Measurements from ENCODE around the gene ST6GALNAC3. TPM values are rescaled to one million over a fixed set of nuclear protein-coding genes. Genes with fewer than 3 reads are reported as not detected.

The ST6GALNAC3 gene
- total RNA-seq, 2 donors from 2014 or later: 0.28 TPM; not detected in 1

DNA sequence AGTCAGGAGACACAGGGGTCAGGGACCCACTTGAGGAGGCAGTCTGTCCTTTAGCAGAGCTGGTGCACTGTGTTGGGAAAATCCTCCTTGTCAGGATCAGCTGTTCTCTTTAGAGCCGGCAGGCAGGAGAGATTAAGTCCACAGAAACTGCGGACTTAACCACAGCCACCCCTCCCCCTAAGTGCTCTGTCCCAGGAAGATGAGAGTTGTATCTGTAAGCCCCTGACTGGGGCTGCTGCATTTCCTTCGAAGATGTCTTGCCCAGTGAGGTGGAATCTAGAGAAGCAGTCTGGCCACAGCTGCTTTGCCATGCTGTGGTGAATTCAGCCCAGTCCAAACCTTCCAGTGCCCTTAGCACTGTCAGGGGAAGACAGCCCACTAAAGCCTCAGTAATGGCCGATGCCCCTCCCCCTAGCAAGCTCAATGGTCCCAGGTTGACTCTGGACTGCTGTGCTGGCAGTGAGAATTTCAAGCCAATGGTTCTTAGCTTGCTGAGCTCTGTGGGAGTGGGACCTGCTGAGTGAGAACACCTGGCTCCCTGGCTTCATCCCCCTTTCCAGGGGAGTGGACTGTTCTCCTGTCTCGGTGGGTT is 172.8 kb downstream of the ST6GALNAC3 start:
- H3K4me3 Mint-ChIP-seq: no peak overlapping the region
- peaks cover 11 to 14% of the 10 kb centered on the region in 2 donors for H3K27me3 Mint-ChIP-seq
- H3K9me3 Mint-ChIP-seq: peaks cover 15% of the 10 kb centered on the region
- H3K4me1 Mint-ChIP-seq (ENCODE audit: low read depth in 2 of 2): no peaks in the 10 kb centered on the region
- ATAC-seq (no peak), DNase-seq (ENCODE audit: low spot score) (no peak)
- no peak overlapping the region for H3K27ac Mint-ChIP-seq
- no peaks in the 10 kb centered on the region for H3K36me3 Mint-ChIP-seq

DNA sequence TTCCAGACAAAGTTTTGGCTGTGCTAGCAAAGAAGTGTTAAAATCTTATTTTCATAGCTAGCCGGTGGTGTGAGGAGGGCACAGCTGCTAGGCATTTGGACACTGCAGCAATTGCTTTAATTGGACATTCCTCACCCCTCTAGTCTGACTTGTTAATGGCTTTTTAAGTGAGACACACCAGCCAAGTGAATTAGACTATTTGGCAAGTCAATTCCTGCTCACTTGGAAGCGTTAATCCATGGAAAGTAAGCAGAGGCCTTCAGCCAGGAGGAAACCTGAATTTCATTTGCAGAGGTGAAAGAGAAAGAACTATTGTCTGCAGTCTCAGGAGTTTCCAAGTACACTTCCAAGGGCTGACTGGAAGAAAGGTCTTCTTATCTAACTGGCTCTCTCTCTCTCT is 175.7 kb downstream of the ST6GALNAC3 start:
- Mint-ChIP-seq H3K36me3 (no peaks in the 10 kb centered on the region), H3K27me3 (peaks cover 8 to 14% of the 10 kb centered on the region in 2 donors), H3K4me3 (no peak overlapping the region), H3K4me1 (ENCODE audit: low read depth in 2 of 2) (no peaks in the 10 kb centered on the region), H3K9me3 (peaks cover 11% of the 10 kb centered on the region), H3K27ac (no peak overlapping the region)
- ATAC-seq: no peak
- no peak for DNase-seq (ENCODE audit: low spot score)

DNA sequence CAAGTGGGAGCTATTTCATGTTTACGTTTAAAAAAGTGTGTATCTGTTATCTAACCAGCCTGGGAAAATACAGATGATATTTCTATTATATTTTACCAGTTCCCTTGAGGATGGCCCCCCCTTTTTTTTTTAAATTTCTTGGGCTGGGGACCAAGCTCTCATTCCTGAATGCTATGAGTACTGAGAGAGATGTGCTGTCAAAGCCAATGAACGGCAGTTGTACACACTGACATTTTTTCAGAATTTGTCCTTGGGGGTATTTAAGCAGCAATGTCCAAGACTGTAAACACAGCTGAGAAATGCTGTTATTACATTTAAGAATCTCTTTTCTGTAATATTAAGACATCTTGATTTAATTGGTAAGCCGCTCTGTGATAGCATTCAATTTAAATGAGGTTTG is 177.9 kb downstream of the ST6GALNAC3 start:
- Mint-ChIP-seq H3K4me1 (ENCODE audit: low read depth in 2 of 2) (peaks cover 3 to 5% of the 10 kb centered on the region in 2 donors), H3K36me3 (no peaks in the 10 kb centered on the region), H3K9me3 (peaks cover 5% of the 10 kb centered on the region), H3K4me3 (no peak overlapping the region), H3K27me3 (peaks cover 8 to 14% of the 10 kb centered on the region in 2 donors), H3K27ac (no peak overlapping the region)
- ATAC-seq (no peak), DNase-seq (ENCODE audit: low spot score) (no peak)

DNA sequence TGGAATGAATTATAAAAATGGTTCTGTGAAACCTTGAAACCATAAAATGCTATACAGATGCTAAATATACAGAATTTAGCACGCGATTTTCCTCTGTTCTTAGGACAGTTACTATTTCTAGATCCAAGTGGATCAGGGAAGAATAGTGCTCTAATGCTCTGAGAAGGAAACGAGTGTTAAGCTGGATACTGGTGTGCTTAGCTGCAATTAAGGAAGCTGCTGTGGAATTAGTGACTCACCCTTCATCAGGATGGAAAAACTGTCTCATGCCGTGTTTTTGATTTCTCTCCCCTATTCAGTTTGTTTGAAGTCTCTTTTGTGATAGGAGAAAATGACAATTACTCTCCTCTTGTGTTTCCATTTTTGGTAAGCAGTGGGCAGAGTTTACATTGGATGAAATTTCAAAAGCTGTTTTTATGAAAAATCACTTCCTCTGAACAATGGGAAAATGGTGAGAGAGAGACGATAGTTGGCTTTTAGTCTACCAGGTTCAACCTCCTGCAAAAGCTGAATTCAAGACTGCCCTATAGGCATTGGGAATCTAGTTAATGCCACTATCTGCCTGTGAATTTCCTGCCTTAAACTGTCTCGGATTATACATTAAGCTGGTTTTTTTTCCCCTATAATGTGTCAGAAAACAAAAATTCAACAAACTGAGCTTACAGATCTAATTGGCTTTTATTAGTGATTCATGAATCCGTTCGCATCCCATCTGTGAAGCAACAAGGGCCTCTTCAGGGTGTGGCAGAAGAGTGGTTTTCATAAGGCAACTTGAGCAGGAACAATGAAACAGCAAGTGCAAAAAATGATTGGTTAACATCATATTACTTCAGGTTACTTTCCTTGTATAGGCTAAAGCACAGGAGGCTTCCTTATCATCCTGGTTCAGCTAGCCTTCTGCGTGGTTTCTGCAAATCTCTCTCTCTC is 179.8 kb downstream of the ST6GALNAC3 start:
- Mint-ChIP-seq H3K27me3 (peaks cover 6 to 14% of the 10 kb centered on the region in 2 donors), H3K27ac (no peak overlapping the region)
- no peak for ATAC-seq

DNA sequence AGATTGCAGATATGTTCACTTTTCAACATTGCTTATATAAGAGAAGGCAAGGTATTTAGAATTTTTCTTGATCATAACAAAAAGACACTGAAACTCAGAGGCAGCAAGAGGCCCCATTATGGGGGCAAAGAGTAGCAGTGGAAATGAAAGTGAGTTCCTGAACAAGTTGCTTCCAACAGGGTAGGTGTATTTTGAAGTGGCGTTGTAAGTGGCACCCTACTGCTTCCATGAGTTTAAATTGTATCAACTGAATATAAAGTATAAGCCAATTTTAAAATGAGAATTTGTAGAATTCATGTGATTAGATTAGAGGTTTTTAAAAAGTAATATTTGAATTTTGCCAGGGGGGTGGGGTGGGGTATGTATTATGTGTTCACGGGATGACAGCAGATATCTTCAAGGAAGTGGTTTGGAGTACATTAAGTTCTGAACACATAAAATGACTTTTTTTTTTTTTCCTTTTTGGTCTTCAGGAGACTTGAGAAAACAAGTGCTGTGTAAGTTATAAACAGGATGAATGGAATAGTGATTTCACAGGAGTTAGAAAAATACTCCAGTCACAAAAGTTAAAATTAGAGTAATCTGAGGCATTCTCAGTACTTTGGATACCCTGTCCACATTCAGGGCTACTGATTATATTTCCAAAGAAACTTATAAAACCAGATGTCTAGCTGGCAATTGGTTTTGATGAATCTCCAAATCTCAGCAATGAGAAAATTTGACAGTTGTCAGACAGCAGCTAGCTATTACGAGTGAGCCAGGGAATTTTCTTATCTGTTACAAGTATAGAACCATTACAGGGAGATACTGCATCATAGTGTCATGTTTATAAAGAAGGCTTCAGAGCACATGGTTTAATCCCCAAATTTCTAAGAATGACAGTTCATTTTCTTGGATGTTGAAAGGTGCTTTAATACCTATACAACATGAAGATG is 182.0 kb downstream of the ST6GALNAC3 start:
- ATAC-seq: no peak
- Mint-ChIP-seq H3K27ac (no peak overlapping the region), H3K4me1 (ENCODE audit: low read depth in 2 of 2) (peaks cover 3 to 10% of the 10 kb centered on the region in 2 donors), H3K9me3 (no peaks in the 10 kb centered on the region), H3K27me3 (peaks cover 0 to 4% of the 10 kb centered on the region in 2 donors), H3K4me3 (no peak overlapping the region), H3K36me3 (no peaks in the 10 kb centered on the region)
- DNase-seq (ENCODE audit: low spot score): no peak

More for the DNA sequence above, 179.8 kb downstream of the ST6GALNAC3 start:
- H3K4me3 Mint-ChIP-seq: no peak overlapping the region
- peaks cover 3 to 5% of the 10 kb centered on the region in 2 donors for H3K4me1 Mint-ChIP-seq (ENCODE audit: low read depth in 2 of 2)
- no peaks in the 10 kb centered on the region for H3K36me3 Mint-ChIP-seq
- H3K9me3 Mint-ChIP-seq: peaks cover 3% of the 10 kb centered on the region
- no peak for DNase-seq (ENCODE audit: low spot score)

DNA sequence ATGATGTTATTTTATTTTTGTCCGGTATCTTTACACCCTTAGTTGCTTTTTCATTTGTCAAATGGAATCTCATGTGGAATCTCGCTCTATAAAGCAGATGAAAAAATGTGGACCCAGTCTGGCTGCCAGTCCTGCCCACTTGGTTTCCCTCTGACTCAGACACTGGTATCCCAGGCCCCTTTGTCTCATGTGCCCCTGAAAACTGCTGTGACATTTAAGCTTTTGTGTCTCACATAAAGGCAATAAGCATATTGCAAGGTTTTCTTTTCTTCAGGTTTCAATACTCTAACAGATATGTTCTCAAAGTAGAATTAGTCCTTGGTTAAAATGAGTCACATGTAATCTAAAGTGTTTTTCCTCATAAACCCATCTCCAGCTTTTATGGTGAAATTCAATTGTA is 183.3 kb downstream of the ST6GALNAC3 start:
- no peak for ATAC-seq
- no peak overlapping the region for H3K4me3 Mint-ChIP-seq

DNA sequence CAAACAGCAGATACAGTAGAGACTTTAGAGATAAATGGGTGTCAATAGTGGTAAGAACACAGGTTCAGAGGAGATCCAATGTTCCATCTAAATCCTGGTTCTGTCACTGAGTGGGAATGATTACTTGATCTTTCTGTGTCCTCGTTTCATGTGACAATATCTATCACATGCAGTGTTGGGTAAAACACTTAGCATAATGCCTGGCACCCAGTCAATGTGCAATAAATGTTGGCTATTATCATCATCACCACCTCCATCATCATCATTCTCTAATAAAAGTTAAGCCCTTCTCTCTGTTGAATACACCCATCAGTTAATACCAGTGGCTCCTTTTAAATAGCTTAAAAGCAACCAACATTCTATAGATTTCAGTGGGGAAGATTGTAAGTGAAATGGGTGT is 184.7 kb downstream of the ST6GALNAC3 start:
- Mint-ChIP-seq H3K36me3 (no peaks in the 10 kb centered on the region), H3K4me3 (no peak overlapping the region), H3K27me3 (no peaks in the 10 kb centered on the region), H3K27ac (no peak overlapping the region), H3K9me3 (no peaks in the 10 kb centered on the region), H3K4me1 (ENCODE audit: low read depth in 2 of 2) (peaks cover 3 to 10% of the 10 kb centered on the region in 2 donors)
- DNase-seq (ENCODE audit: low spot score) (no peak), ATAC-seq (no peak)

More for the DNA sequence above, 183.3 kb downstream of the ST6GALNAC3 start:
- Mint-ChIP-seq H3K27me3 (no peaks in the 10 kb centered on the region), H3K27ac (no peak overlapping the region), H3K36me3 (no peaks in the 10 kb centered on the region), H3K9me3 (no peaks in the 10 kb centered on the region), H3K4me1 (ENCODE audit: low read depth in 2 of 2) (peaks cover 3 to 10% of the 10 kb centered on the region in 2 donors)
- no peak for DNase-seq (ENCODE audit: low spot score)

DNA sequence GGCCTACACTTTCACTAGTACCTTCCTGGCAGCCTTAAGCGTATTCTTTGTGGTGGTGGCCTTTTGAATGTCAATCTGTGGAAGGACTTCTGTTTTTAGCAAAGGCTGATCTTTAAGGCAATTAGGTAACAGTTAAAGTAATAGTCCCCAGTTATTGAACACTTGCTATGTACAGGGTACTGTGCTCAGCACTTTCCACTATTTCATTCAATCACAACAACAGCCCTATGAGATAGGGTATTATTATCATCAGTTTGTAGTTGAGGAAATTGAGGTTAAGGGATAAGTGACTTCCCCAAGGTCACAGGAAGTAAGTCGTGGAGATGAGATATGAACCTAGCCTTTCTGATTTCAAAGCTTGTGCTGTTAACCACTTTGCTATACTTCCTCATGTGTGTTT is 185.7 kb downstream of the ST6GALNAC3 start:
- Mint-ChIP-seq H3K36me3 (no peaks in the 10 kb centered on the region), H3K9me3 (no peaks in the 10 kb centered on the region), H3K27ac (no peak overlapping the region), H3K27me3 (no peaks in the 10 kb centered on the region), H3K4me1 (ENCODE audit: low read depth in 2 of 2) (peaks cover 3 to 10% of the 10 kb centered on the region in 2 donors), H3K4me3 (no peak overlapping the region)
- ATAC-seq (no peak), DNase-seq (ENCODE audit: low spot score) (no peak)

DNA sequence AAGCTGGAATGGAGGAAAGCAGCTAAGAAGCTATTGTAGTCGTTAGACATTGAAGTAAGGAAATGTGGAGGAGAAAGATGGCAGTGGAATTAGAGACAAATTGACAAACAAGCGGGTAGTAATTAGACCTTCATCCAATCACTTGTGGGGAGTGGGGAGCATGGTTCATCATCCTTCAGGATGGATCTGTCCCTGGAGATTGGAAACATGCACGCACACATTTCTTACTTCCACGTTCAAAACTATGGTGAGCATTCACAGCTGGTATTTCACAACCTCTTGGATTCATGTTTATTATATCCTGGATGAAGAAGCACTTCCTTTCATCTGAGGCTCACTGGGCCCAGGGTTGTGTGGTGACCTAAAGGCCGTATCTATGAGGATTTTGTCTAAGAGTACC is 188.1 kb downstream of the ST6GALNAC3 start:
- H3K27ac Mint-ChIP-seq: no peak overlapping the region
- no peaks in the 10 kb centered on the region for H3K27me3 Mint-ChIP-seq
- H3K4me1 Mint-ChIP-seq (ENCODE audit: low read depth in 2 of 2): peaks cover 2 to 11% of the 10 kb centered on the region in 2 donors
- DNase-seq (ENCODE audit: low spot score): no peak
- no peak overlapping the region for H3K4me3 Mint-ChIP-seq
- no peaks in the 10 kb centered on the region for H3K9me3 Mint-ChIP-seq
- ATAC-seq: no peak
- H3K36me3 Mint-ChIP-seq: no peaks in the 10 kb centered on the region

DNA sequence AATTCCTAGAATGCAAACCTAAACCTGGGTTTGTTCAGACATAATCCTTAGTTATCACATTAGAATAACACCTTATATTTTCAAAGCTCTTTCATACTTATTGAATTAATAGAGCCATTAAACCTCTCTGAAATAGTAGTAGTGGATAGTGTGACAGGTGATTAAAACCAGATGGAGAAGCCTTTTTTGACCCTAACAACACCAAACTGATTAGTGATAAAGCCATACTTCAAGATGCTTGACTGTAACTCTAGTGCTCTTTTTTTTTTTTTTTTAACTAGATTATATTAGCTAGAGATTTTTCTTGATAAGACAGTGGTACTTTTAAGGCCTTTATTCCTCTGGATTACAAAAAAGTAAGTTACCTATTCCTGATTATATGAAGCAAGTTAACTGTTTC is 190.1 kb downstream of the ST6GALNAC3 start:
- no peak overlapping the region for H3K4me3 Mint-ChIP-seq
- ATAC-seq (no peak), DNase-seq (ENCODE audit: low spot score) (no peak)
- no peaks in the 10 kb centered on the region for H3K9me3 Mint-ChIP-seq
- H3K4me1 Mint-ChIP-seq (ENCODE audit: low read depth in 2 of 2): peaks cover 8 to 30% of the 10 kb centered on the region in 2 donors
- no peaks in the 10 kb centered on the region for H3K36me3 Mint-ChIP-seq
- H3K27me3 Mint-ChIP-seq: peaks cover 0 to 8% of the 10 kb centered on the region in 2 donors
- H3K27ac Mint-ChIP-seq: no peak overlapping the region

DNA sequence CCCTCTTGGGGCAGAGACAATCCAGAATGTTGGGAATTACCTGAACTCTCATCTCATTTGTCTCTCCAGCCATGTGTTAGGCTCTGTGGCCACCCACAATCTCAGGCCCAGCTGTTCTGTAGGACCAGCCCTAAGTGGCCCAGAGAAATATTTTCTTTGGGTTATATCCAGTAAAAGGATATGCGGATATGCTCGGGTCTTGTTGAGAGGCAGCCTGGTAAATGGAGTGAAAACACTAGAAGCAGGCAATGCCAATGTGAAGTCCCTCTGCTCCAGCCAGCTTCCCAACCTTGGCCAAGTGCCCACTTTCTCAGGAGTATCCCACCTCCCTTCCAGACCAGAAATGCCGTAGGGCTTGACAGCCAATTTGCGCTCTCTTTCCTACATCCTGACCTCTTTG is 192.2 kb downstream of the ST6GALNAC3 start:
- no peak overlapping the region for H3K27ac Mint-ChIP-seq
- ATAC-seq: no peak

DNA sequence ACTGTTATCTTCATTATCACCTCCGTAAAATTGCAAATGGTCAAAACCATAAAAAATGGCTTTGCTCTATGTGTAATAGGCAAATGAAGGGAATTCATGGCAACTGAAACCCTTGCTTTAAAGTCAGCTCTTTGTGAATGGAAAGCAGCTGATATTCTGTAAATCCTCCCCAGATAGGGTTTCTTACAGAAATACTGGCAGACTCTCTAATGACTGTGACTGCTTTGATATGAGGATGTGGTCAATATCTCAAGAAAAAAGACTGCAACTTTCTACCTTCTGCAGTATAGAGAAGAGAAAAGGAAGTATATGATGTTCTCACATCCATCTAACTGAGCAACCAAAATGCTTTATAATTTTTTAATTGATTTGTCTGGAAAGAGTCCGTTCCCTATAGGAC is 193.1 kb downstream of the ST6GALNAC3 start:
- Mint-ChIP-seq H3K4me3 (no peak overlapping the region), H3K27me3 (peaks cover 0 to 16% of the 10 kb centered on the region in 2 donors), H3K4me1 (ENCODE audit: low read depth in 2 of 2) (peaks cover 8 to 26% of the 10 kb centered on the region in 2 donors), H3K27ac (no peak overlapping the region), H3K36me3 (no peaks in the 10 kb centered on the region), H3K9me3 (no peaks in the 10 kb centered on the region)
- DNase-seq (ENCODE audit: low spot score): no peak
- no peak for ATAC-seq

More for the DNA sequence above, 192.2 kb downstream of the ST6GALNAC3 start:
- peaks cover 0 to 16% of the 10 kb centered on the region in 2 donors for H3K27me3 Mint-ChIP-seq
- H3K9me3 Mint-ChIP-seq: no peaks in the 10 kb centered on the region
- H3K4me1 Mint-ChIP-seq (ENCODE audit: low read depth in 2 of 2): peaks cover 8 to 26% of the 10 kb centered on the region in 2 donors
- no peak overlapping the region for H3K4me3 Mint-ChIP-seq
- no peak for DNase-seq (ENCODE audit: low spot score)
- no peaks in the 10 kb centered on the region for H3K36me3 Mint-ChIP-seq

DNA sequence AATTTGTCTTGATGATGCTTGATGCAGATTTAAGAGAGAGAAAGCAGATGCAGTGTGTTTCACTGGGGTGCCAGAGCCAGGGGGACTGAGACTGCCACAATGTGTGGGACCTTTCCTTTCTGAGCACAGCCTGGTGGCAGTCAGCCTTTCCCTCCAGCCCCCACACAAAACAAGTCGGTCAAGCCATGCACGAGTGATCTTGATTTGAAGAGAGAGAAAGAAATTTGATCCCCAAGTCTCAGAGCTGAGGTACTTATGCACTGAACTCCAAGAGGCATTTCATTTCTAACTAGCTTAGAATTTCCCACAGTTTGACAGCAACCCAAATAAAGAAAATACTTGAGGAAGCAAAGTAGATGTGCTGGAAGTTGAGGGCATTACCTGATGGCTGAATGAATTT is 193.8 kb downstream of the ST6GALNAC3 start:
- no peak for DNase-seq (ENCODE audit: low spot score)
- Mint-ChIP-seq H3K27me3 (peaks cover 0 to 16% of the 10 kb centered on the region in 2 donors), H3K27ac (no peak overlapping the region), H3K4me1 (ENCODE audit: low read depth in 2 of 2) (peaks cover 8 to 26% of the 10 kb centered on the region in 2 donors), H3K9me3 (no peaks in the 10 kb centered on the region), H3K4me3 (no peak overlapping the region), H3K36me3 (no peaks in the 10 kb centered on the region)
- no peak for ATAC-seq
